BJ (cell line): ENCODE results near the gene LRBA. TPM values are rescaled to one million over a fixed set of nuclear protein-coding genes. Genes with fewer than 3 reads are reported as not detected.

Experiments
- CTCF ChIA-PET: fragments of 350-600 bp; formaldehyde crosslinking; extraction: SDS; loops from one replicate; lab custom pipeline; 2021; ENCODE audit warnings: antibody characterized with exemption, inconsistent platforms; lab: Yijun Ruan, JAX
- POLR2A ChIA-PET: fragments of 300-600 bp; sonication (Branson Sonifier 250); formaldehyde crosslinking; extraction: SDS; loops from one replicate; lab custom pipeline; 2021; ENCODE audit warnings: antibody characterized with exemption; lab: Charles Lee
- DNase-seq: peaks from one replicate; pipeline ENCODE4 v3.0.0-alpha.2; 2011; ENCODE audit warnings: low read depth
- H3K27me3 ChIP-seq: 2 replicates; pipeline ENCODE4 v1.6.0; 2011; ENCODE audit warnings: low read length; ENCODE audit not compliant: control insufficient read depth, insufficient read depth
- H3K36me3 ChIP-seq: 2 replicates; pipeline ENCODE4 v1.5.1; 2011; ENCODE audit warnings: low read length; ENCODE audit not compliant: control insufficient read depth, insufficient read depth
- H3K4me3 ChIP-seq: 2 replicates; pipeline ENCODE4 v1.5.1; 2011; ENCODE audit warnings: low read depth, mild to moderate bottlenecking, control low read depth, low read length
- CTCF ChIP-seq: IDR thresholded peaks from 2 replicates; pipeline ENCODE4 v1.5.1; 2011; ENCODE audit warnings: low read depth, mild to moderate bottlenecking, control low read depth, inconsistent platforms, low read length, moderate library complexity; ENCODE audit not compliant: insufficient read depth
- polyA plus RNA-seq: library from polyadenylated mRNA; depleted of rRNA; stranded (reverse); fragments of >200 nt; gene quantifications from 2 replicates; pipeline ENCODE4 v1.2.3, GENCODE V29; 2011

Gene LRBA
- polyA plus RNA-seq, 1 experiment: 8.2 TPM

- ChIA-PET CTCF (interaction anchor here (1.0 to 1.6 kb wide), 2 partner anchors 9 to 534 kb away, joined by 3 read pairs; no protein-coding TSS in a partner anchor), POLR2A (no interaction called here)
- TF ChIP-seq CTCF: no peak
- no peaks in the 10 kb centered on the region for H3K36me3 ChIP-seq
- no peaks in the 10 kb centered on the region for H3K27me3 ChIP-seq
- H3K4me3 ChIP-seq: no peak overlapping the region
- no peak for DNase-seq
These were observed 682.1 kb downstream of the LRBA start for GRCh38 chr4:150332961-150333360.

DNA sequence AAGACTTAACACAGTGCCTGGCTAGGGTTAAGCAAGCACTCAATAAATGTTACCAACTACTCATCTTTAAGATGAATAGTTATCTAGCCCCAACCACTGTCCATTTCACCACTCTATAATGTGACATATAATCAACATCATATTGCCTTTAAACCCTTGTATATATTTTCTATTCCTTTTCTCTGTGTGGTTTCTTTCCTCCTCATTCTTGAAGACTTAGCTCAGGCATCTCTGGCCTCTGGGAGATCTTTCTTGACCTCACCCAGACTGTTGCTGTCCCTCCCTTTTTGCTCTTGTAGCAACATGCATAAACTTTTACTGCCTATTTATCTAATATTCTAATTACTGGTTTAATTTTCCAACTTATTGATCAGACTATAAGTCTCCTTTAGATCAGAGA is 683.0 kb downstream of the LRBA start:
- no peaks in the 10 kb centered on the region for H3K27me3 ChIP-seq
- H3K4me3 ChIP-seq: no peak overlapping the region
- CTCF ChIA-PET: interaction anchor here (1.0 to 1.6 kb wide), 2 partner anchors 9 to 534 kb away, joined by 3 read pairs; no protein-coding TSS in a partner anchor
- no peaks in the 10 kb centered on the region for H3K36me3 ChIP-seq
- no peak for TF ChIP-seq CTCF
- POLR2A ChIA-PET: no interaction called here
- no peak for DNase-seq

- no peak for DNase-seq
- POLR2A ChIA-PET: no interaction called here
These were observed 685.7 kb downstream of the LRBA start for GRCh38 chr4:150329373-150329772.

GRCh38 chr4:150328496-150328895 is 686.6 kb downstream of the LRBA start:
- H3K27me3 ChIP-seq: no peaks in the 10 kb centered on the region
- H3K4me3 ChIP-seq: no peak overlapping the region
- no peak for TF ChIP-seq CTCF
- ChIA-PET POLR2A (no interaction called here), CTCF (no interaction called here)
- no peaks in the 10 kb centered on the region for H3K36me3 ChIP-seq
- DNase-seq: no peak

More at GRCh38 chr4:150329373-150329772, 685.7 kb downstream of the LRBA start:
- TF ChIP-seq CTCF: no peak
- H3K36me3 ChIP-seq: no peaks in the 10 kb centered on the region
- no peak overlapping the region for H3K4me3 ChIP-seq
- no peaks in the 10 kb centered on the region for H3K27me3 ChIP-seq
- CTCF ChIA-PET: no interaction called here

DNA sequence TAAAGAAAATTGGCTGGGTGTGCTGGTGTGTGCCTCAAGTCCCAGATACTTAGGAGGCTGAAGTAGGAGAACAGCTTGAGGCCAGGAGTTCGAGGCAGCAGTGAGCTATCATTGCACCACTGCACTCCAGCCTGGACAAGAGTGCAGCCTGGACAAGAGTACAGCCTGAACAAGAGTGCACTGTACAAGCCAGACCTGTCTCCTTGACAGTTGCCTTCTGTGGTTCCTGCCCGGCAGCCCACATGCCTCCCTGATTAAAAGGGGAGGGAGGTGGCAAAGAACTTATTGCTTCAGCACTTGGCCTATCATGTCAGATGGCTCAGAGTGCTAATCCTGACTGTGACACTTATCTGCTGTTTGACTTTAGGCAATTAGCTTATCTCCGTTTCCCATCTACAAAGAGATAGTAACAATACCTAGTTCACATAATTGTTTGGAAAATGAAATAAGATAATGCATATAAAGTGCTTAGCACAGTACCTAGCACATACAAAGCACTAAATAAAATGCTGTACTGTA is 687.8 kb downstream of the LRBA start:
- Histone ChIP-seq H3K27me3 (no peaks in the 10 kb centered on the region), H3K36me3 (no peaks in the 10 kb centered on the region), H3K4me3 (no peak overlapping the region)
- CTCF ChIA-PET: no interaction called here
- no peak for TF ChIP-seq CTCF
- POLR2A ChIA-PET: no interaction called here
- DNase-seq: no peak
